AG09309 (cell line): Measurements from ENCODE around the gene CCT7.

ENCODE experiments used
- DNase-seq: peaks from one replicate; pipeline ENCODE4 v3.0.0-alpha.2; 2010; ENCODE audit warnings: low read depth
- H3K4me3 ChIP-seq: 2 replicates; pipeline ENCODE4 v1.5.1; 2011; ENCODE audit warnings: mild to moderate bottlenecking, low read depth, low read length, moderate library complexity; ENCODE audit not compliant: control insufficient read depth
- TF ChIP-seq, protein P1 (sequence below): IDR thresholded peaks from 2 replicates; pipeline ENCODE4 v1.5.1; 2011; ENCODE audit warnings: mild to moderate bottlenecking, low read depth, low read length, inconsistent platforms; ENCODE audit not compliant: insufficient read depth, control insufficient read depth; ENCODE audit errors: missing control alignments

The CCT7 gene

DNA sequence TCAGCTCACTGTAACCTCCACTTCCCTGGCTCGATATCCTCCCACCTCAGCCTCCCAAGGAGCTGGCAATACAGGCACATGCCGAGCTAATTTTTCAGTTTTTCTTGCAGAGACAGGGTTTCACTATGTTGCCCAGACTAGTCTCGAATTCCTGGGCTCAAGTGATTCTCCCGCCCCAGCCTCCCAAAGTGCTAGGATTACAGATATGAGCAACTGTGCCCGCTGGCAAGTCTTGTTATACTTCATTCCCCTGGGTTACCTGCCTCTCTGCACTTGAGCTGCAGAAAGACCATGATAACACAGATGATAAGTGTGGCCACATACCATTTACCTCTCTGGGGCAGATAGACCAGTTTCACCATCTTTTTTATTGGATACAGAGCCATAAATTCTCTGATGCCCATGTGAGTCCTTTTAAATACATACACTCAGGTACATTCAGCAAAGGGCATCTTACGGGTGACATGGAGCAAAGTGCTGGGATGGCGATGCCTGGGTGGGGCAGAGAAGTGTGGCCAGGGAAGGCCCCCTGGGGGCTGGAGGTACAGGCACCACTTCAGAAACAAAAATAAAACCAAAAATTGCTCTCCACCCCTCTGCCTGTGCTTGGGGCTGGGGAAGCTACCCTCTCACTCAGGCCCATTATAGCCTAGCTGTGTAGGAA lies 20.4 kb downstream of the CCT7 start:
- no peak for DNase-seq
- H3K4me3 ChIP-seq: no peak overlapping the region
- TF ChIP-seq, protein P1, sequence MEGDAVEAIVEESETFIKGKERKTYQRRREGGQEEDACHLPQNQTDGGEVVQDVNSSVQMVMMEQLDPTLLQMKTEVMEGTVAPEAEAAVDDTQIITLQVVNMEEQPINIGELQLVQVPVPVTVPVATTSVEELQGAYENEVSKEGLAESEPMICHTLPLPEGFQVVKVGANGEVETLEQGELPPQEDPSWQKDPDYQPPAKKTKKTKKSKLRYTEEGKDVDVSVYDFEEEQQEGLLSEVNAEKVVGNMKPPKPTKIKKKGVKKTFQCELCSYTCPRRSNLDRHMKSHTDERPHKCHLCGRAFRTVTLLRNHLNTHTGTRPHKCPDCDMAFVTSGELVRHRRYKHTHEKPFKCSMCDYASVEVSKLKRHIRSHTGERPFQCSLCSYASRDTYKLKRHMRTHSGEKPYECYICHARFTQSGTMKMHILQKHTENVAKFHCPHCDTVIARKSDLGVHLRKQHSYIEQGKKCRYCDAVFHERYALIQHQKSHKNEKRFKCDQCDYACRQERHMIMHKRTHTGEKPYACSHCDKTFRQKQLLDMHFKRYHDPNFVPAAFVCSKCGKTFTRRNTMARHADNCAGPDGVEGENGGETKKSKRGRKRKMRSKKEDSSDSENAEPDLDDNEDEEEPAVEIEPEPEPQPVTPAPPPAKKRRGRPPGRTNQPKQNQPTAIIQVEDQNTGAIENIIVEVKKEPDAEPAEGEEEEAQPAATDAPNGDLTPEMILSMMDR: no peak

DNA sequence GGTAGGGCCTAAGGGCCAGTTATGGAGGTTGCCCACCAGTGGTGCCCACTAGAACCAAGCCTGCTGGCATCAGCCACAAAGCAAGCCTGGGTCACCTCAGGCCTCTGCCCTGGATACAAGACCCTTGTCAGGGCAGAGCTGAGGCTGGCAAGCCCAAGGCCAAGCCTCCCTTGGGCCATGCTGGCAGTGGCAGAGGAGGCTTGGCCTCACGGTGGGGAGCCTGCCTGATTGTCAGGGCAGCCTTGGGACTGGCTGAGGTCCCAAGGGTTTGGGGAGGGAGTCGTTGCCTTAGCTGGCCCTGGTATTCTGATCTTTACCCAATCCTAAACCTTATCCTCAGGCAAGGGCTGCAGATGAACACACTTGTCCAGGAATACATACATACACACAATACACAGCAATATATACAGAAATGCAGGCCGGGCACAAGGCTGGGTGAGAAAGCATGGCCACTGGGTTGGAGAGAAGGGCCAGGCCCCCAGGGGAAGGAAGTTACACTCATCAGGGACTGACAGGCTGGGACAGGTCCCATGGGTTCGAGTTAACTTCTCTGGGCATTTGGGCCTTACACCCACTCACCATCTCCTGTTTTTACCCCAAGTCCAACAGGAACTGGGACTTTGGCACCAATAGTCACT lies 21.0 kb downstream of the CCT7 start:
- TF ChIP-seq, protein P1: no peak
- no peak overlapping the region for H3K4me3 ChIP-seq

DNA sequence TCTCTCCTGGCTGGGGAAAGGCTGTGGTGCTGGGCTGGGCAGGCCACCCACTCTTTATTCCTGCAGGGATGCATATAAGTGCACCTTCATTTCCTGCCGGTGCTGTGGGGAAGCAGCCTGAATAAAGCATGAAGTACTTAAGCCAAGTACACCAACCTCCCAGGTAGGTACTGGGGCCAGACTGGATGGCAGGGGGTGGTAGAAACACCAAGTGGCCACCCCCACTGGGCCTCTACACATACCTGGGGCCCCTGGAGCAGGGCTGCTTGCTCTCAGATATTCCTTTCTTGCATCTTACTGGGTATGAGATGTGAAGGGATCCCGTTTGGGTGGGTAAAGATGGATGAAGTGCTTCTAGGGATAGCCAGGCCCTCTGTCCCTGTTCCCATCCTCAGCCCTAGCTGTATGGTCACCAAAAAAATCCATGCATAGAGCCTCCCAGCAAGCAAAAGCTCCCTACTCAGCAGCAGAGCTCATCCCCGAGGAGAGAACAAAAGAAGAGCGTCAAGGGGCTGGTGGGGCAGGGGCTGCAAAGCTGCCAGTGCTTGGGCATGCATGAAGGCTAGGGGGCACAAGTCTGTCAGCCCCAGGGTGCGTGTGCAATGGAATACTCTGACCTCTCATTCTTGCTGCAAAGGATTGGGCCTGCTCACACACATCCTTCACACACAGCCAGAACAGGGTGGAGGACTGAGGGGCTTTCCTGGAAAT lies 22.0 kb downstream of the CCT7 start:
- TF ChIP-seq, protein P1: no peak
- no peak overlapping the region for H3K4me3 ChIP-seq
- DNase-seq: no peak

More for the DNA sequence above, 21.0 kb downstream of the CCT7 start:
- DNase-seq: no peak

DNA sequence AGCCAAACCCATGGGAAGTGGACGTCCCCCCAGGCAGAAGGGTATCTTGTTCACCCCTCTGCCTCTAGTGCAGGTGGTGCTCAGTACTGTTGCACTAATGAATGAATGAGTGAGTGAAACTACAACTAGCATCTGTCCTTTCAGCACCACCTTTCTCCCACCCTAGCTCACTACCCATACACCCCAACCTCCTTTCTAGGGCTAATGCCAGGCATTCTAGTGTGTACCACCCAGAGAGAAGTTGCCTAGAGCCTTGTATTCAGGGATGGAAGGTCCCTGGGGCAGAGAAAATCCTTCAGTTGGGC lies 22.5 kb downstream of the CCT7 start:
- TF ChIP-seq, protein P1: no peak
- no peak overlapping the region for H3K4me3 ChIP-seq
- no peak for DNase-seq

DNA sequence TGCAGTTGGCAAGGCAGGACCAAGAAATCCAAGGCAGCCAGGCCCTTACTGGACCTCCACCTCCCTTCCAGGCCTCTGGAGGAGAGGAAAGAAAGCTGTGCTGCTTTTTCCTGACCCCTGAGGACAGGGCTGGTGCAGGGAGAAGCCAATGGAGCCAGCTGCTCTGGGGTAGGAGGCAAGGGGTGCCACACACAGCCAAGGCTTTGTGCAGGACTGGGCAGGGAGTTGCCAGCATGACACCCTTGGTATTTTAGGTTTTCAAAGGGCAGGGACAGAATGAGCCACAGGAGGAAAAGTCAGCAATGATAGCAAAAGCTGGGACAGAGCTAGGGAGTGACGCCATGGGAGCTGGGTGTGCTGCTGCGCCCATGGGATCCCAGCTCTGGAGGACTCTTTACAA lies 22.9 kb downstream of the CCT7 start:
- H3K4me3 ChIP-seq: no peak overlapping the region
- TF ChIP-seq, protein P1: no peak
- DNase-seq: no peak

DNA sequence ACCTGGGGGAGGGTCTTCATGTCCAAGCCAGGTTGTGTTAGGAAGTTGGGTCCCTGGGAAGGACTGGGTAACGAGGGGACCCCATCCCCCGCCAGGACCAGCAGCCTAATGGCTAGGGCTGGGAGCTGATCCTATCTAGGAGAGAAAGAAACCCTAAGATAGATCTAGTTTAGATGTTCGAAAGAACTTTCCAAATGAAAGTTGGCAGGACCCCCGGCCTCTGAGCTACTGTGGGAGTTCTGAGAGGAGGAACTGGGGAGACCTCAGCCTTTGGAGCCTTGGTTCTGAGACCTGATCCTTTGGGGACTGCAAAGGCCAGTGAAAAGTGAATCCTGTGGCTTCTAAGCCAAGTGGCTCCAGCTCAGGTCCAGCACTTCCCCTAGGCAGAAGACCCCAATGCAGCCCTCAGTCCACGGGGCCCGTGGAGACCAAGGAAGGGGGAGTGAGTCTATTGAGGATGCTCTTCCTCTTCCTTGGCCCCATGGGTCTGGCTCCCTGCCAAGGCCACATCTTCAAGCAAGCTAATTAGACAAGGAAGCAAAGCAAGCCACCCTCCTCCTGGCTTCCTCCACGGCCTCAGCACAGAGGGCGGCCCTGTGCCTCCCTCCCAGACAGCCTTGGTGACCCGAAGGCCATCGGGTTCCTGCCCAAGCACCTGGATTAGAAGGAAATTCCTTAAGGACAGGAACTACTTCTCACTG lies 23.5 kb downstream of the CCT7 start:
- TF ChIP-seq, protein P1: no peak
- DNase-seq: no peak
- H3K4me3 ChIP-seq: no peak overlapping the region
